ENCODE measurements around the gene NLK. TPM values are rescaled to one million over a fixed set of nuclear protein-coding genes. Genes with fewer than 3 reads are reported as not detected.
A peak's percentile ranks its signal among the peaks of the same experiment; 100 is the strongest.
"Not testable (repeated sequence)": the region's sequence is repeated elsewhere in the genome, so short reads cannot be mapped to it uniquely, and the experiment has no call there.

NLK gene
- total RNA-seq, 1 donor from 2014 or later = 17.5 TPM

DNA sequence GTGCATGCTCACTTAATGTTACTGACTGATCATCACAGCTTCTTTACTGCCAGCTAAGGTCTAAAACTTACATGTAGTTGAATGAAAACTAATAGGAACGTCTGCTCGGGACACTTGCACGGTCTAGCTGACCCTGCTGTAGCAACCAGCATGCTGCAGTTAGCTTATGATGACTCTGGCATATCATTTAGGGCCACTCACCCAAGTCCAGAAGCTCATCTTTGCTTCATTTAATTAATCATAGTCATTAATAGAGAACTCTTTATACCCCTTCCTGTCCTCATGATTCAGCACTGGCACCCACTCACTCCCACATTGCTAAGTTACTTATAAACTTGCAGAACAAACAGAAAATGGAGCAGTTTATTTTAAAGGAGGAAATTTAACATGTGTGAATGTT is 136.3 kb downstream of the NLK start:
- no peak for DNase-seq (ENCODE audit: extremely low spot score, unreplicated experiment)
- H3K27ac Mint-ChIP-seq (ENCODE audit: unreplicated experiment) = no peak overlapping the region
- H3K4me1 Mint-ChIP-seq (ENCODE audit: unreplicated experiment) = peaks cover 29% of the 10 kb centered on the region
- H3K27me3 Mint-ChIP-seq (ENCODE audit: unreplicated experiment) = no peaks in the 10 kb centered on the region
- TF ChIP-seq, protein P1, sequence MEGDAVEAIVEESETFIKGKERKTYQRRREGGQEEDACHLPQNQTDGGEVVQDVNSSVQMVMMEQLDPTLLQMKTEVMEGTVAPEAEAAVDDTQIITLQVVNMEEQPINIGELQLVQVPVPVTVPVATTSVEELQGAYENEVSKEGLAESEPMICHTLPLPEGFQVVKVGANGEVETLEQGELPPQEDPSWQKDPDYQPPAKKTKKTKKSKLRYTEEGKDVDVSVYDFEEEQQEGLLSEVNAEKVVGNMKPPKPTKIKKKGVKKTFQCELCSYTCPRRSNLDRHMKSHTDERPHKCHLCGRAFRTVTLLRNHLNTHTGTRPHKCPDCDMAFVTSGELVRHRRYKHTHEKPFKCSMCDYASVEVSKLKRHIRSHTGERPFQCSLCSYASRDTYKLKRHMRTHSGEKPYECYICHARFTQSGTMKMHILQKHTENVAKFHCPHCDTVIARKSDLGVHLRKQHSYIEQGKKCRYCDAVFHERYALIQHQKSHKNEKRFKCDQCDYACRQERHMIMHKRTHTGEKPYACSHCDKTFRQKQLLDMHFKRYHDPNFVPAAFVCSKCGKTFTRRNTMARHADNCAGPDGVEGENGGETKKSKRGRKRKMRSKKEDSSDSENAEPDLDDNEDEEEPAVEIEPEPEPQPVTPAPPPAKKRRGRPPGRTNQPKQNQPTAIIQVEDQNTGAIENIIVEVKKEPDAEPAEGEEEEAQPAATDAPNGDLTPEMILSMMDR (IDR thresholded peaks at IDR 0.05) = no peak
- no peak overlapping the region for H3K4me3 Mint-ChIP-seq (ENCODE audit: unreplicated experiment)
- peaks cover 20% of the 10 kb centered on the region for H3K36me3 Mint-ChIP-seq (ENCODE audit: unreplicated experiment)
- H3K9me3 Mint-ChIP-seq (ENCODE audit: unreplicated experiment) = no peaks in the 10 kb centered on the region

DNA sequence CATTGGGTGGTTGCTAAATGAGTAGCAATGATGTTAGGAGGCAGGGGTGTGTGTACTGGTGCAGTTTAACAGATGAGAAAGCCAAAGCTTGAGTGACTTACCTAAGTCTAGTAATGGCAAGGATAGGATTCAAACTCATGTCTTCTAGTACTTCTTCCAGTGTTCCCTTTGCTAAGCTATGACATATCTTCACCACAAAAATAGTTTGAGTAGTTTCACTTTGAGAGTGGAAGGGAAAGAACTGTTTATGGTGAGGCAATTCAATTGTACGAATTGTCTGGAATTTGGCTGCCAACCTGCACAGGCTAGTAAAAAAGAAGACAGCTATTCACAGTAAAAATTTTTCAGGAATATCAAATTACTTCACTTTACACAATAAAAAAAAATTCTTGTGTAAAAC is 138.0 kb downstream of the NLK start:
- Mint-ChIP-seq H3K4me1 (ENCODE audit: unreplicated experiment) (peaks cover 23% of the 10 kb centered on the region), H3K27me3 (ENCODE audit: unreplicated experiment) (no peaks in the 10 kb centered on the region), H3K9me3 (ENCODE audit: unreplicated experiment) (no peaks in the 10 kb centered on the region), H3K36me3 (ENCODE audit: unreplicated experiment) (peaks cover 17% of the 10 kb centered on the region), H3K4me3 (ENCODE audit: unreplicated experiment) (no peak overlapping the region), H3K27ac (ENCODE audit: unreplicated experiment) (peak overlapping the region; percentile 63)
- TF ChIP-seq, protein P1 (IDR thresholded peaks at IDR 0.05) = no peak
- DNase-seq (ENCODE audit: extremely low spot score, unreplicated experiment) = no peak

DNA sequence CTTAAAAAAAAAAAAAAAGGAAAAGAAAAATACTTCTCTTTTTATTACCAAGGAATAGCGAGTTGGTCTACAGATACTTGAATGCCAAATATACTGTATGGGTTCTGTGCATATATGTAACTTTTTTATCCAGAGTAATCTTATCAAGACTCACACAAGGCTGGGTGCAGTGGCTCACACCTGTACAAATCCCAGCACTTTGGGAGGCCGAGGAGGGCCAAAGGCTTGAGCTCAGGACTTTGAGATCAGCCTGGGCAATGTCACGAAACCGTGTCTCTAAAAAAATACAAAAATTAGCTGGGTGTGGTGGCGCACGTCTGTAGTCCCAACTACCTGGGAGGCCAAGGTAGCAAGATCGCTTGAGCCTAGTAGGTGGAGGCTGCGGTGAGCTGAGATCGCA is 139.1 kb downstream of the NLK start:
- H3K4me3 Mint-ChIP-seq (ENCODE audit: unreplicated experiment) = no peak overlapping the region
- H3K36me3 Mint-ChIP-seq (ENCODE audit: unreplicated experiment) = peaks cover 27% of the 10 kb centered on the region
- no peaks in the 10 kb centered on the region for H3K27me3 Mint-ChIP-seq (ENCODE audit: unreplicated experiment)
- H3K27ac Mint-ChIP-seq (ENCODE audit: unreplicated experiment) = no peak overlapping the region
- H3K4me1 Mint-ChIP-seq (ENCODE audit: unreplicated experiment) = peaks cover 23% of the 10 kb centered on the region
- H3K9me3 Mint-ChIP-seq (ENCODE audit: unreplicated experiment) = peaks cover 7% of the 10 kb centered on the region
- no peak for DNase-seq (ENCODE audit: extremely low spot score, unreplicated experiment)
- TF ChIP-seq, protein P1 (IDR thresholded peaks at IDR 0.05) = no peak

DNA sequence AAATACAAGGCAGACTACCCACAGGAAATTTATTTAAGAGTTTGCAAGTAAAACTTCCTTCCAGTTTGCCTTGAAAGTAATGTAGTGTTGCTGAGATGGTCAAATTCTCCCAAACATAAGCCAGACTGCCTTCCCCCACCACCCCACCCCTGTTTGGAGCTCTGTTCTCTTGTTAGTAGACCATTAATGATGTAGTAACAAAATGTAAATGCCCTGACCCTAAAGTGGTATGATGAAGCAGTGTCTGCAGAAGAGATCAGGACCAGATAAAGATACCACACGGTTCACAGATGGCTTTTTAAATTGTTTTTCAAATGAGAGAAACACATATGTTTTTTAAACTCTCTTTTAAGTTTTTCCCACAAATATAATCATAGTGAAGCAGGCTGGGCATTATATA is 140.1 kb downstream of the NLK start:
- TF ChIP-seq, protein P1 (IDR thresholded peaks at IDR 0.05) = no peak
- Mint-ChIP-seq H3K27me3 (ENCODE audit: unreplicated experiment) (no peaks in the 10 kb centered on the region), H3K36me3 (ENCODE audit: unreplicated experiment) (peaks cover 31% of the 10 kb centered on the region), H3K27ac (ENCODE audit: unreplicated experiment) (no peak overlapping the region), H3K4me1 (ENCODE audit: unreplicated experiment) (peaks cover 18% of the 10 kb centered on the region), H3K4me3 (ENCODE audit: unreplicated experiment) (no peak overlapping the region), H3K9me3 (ENCODE audit: unreplicated experiment) (peaks cover 7% of the 10 kb centered on the region)
- DNase-seq (ENCODE audit: extremely low spot score, unreplicated experiment) = no peak

DNA sequence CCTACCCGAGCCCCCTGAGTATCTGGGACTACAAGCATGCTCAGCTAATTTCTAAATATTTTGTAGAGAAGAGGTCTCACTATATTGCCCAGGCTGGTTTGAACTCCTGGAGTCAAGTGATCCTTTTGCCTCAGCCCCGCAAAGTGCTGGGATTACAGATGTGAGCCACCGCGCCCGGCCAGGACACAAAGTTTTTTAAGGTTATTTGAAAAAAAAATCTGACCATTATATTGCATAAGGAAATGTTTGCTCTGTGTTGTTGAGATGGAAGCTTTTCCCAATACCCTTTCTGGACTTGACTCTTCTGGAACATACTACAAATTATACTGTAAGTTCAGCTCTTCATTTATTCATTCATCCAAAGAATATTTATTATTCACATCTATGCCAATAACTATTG is 143.2 kb downstream of the NLK start:
- TF ChIP-seq, protein P1 (IDR thresholded peaks at IDR 0.05) = no peak
- Mint-ChIP-seq H3K4me1 (ENCODE audit: unreplicated experiment) (peaks cover 12% of the 10 kb centered on the region), H3K36me3 (ENCODE audit: unreplicated experiment) (peaks cover 31% of the 10 kb centered on the region), H3K27me3 (ENCODE audit: unreplicated experiment) (no peaks in the 10 kb centered on the region), H3K9me3 (ENCODE audit: unreplicated experiment) (peaks cover 7% of the 10 kb centered on the region), H3K27ac (ENCODE audit: unreplicated experiment) (no peak overlapping the region), H3K4me3 (ENCODE audit: unreplicated experiment) (no peak overlapping the region)
- no peak for DNase-seq (ENCODE audit: extremely low spot score, unreplicated experiment)

DNA sequence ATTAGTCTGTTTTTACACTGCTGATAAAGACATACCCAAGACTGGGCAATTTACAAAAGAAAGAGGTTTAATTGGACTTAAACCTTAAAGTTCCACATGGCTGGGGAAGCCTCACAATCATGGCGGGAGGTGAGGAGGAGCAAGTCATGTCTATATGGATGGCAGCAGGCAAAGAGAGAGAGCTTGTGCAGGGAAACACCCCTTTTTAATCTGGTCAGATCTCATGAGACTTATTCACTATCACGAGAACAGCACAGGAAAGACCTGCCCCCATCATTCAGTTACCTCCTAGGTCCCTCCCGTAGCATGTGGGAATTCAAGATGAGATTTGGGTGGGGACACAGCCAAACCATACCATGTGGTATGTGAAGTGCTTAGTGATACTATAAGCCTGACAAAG is 144.0 kb downstream of the NLK start:
- H3K9me3 Mint-ChIP-seq (ENCODE audit: unreplicated experiment); DNase-seq (ENCODE audit: extremely low spot score, unreplicated experiment): not testable (repeated sequence)
- peaks cover 18% of the 10 kb centered on the region for H3K4me1 Mint-ChIP-seq (ENCODE audit: unreplicated experiment)

More for the DNA sequence above, 144.0 kb downstream of the NLK start:
- H3K27me3 Mint-ChIP-seq (ENCODE audit: unreplicated experiment); H3K4me3 Mint-ChIP-seq (ENCODE audit: unreplicated experiment); H3K27ac Mint-ChIP-seq (ENCODE audit: unreplicated experiment): not testable (repeated sequence)
- H3K36me3 Mint-ChIP-seq (ENCODE audit: unreplicated experiment) = peaks cover 29% of the 10 kb centered on the region
